Aorta (tissue), 5 donors: ENCODE results near the gene PRMT1. TPM values are rescaled to one million over a fixed set of nuclear protein-coding genes. Genes with fewer than 3 reads are reported as not detected.

Experiments
- ATAC-seq: fragments of 200-7000 bp; cut with Tn5 transposase; one replicate; pipeline ENCODE4 v1.9.1; 2022; ENCODE audit warnings: moderate library complexity; ENCODE audit not compliant: low FRiP score
- DNase-seq, 2 donors: peaks; one replicate each; pipeline ENCODE4 v3.0.0-alpha.2; 2020
- H3K27ac ChIP-seq, 2 donors: one replicate each; pipeline ENCODE4 v1.5.1; 2013; ENCODE audit warnings: low read length in 2 of 2, mild to moderate bottlenecking in 2 of 2, moderate library complexity in 2 of 2, control low read depth in 1 of 2, inconsistent platforms in 1 of 2, low read depth in 1 of 2
- H3K27me3 ChIP-seq, 2 donors: one replicate each; pipeline ENCODE4 v1.6.1; 2013; ENCODE audit warnings: control low read depth in 1 of 2, low read length in 1 of 2, mild to moderate bottlenecking in 1 of 2, moderate library complexity in 1 of 2; ENCODE audit not compliant: insufficient read depth in 2 of 2, control insufficient read depth in 1 of 2
- H3K36me3 ChIP-seq, 2 donors: one replicate each; pipeline ENCODE4 v1.6.1; 2013; ENCODE audit warnings: control low read depth in 1 of 2, low read length in 1 of 2, mild to moderate bottlenecking in 1 of 2; ENCODE audit not compliant: insufficient read depth in 2 of 2, control insufficient read depth in 1 of 2
- H3K4me1 ChIP-seq, 2 donors: one replicate each; pipeline ENCODE4 v1.6.1; 2013; ENCODE audit warnings: low read length in 2 of 2, control low read depth in 1 of 2, mild to moderate bottlenecking in 1 of 2, moderate library complexity in 1 of 2; ENCODE audit not compliant: insufficient read depth in 2 of 2, control insufficient read depth in 1 of 2
- H3K4me3 ChIP-seq, 2 donors: one replicate each; pipeline ENCODE4 v1.5.1; 2013; ENCODE audit warnings: low read length in 2 of 2, control low read depth in 1 of 2, mild to moderate bottlenecking in 1 of 2
- H3K9me3 ChIP-seq: one replicate; pipeline ENCODE4 v1.6.1; 2013; ENCODE audit warnings: mild to moderate bottlenecking, low read length; ENCODE audit not compliant: control insufficient read depth
- WGBS, 2 donors: extraction: QIAGEN DNeasy Blood & Tissue Kit; methylation state at CpG; one replicate each; pipeline ENCODE4 v1.1.7; 2013; 5-methylcytosine and 5-hydroxymethylcytosine counted together
- intact Hi-C, 2 donors: fragments of 100-400 bp; cut with DNase I; formaldehyde crosslinking; loops; one replicate each; pipeline versions ENCODE4 v1.14.2 to v1.15.0; 2022
- polyA plus RNA-seq, 2 donors: library from polyadenylated mRNA; stranded (reverse); fragments of 200-250 nt; gene quantifications; one replicate each; pipeline ENCODE4 v1.2.3, GENCODE V29; 2013
- total RNA-seq, 2 donors: library from RNA; stranded (reverse); fragmentation: NEBNext Ultra II Directional; extraction: Animal tissue kit (Norgen Biotek cat#: 25700); gene quantifications; one replicate each; pipeline ENCODE4 v1.2.1, GENCODE V29; 2021
- donor health status: healthy with polysubstance abuse.
- donor health status: Bipolar disorder and iron deficiency.
- donor health status: DM: no; HTN: no; CAD: no.
- donor health status: DM: no; HTN: no; CAD: no.
- donor health status: DM: yes; HTN: yes; CAD: no.

PRMT1 gene
- total and polyA plus RNA-seq, 4 donors, result 68.5 to 110 (median 82.4) TPM

DNA sequence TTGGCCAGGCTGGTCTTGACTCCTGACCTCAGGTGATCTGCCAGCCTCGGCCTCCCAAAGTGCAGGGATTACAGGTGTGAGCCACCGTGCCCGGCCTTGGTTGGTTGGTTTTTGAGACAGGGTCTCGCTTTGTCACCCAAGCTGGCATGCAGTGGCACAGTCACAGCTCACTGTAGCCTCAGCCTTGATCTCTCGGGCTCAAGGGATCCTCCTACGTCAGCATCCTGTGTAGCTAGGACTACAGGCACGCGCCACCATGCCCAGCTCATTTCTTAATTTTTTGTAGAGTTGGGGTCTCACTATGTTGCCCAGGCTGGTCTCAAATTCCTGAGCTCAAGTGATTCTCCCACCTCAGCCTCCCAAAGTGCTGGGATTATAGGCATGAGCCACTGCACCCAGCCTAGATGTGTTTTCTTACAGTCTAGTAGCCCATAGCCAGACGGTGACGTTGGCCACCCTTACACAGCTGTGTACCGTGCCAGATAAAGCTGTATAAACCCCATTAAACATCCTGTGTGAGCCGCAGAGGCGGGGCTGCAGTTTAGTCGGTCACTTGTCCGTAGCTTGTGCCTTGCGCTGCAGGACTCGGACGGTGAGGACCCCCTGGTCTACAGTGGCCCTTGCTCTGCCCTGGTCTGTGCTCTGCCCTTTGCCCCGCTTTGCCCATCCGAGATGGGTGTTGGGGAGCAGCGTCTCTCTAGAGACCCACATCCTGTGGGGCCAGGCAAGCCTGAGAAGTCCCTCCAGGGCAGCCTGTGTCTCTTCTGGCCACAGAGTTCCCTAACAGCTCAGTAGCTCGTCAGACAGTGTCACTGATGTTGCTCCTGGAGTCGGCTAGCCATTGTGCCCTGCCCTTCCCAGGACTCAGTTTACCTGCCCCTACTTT lies 21.3 kb upstream of the PRMT1 start:
- ATAC-seq (no peak), DNase-seq (no peak)
- Histone ChIP-seq H3K9me3 (no peaks in the 10 kb centered on the region), H3K36me3 (peaks cover 0 to 2% of the 10 kb centered on the region in 2 donors), H3K27me3 (no peaks in the 10 kb centered on the region), H3K4me3 (no peak overlapping the region), H3K4me1 (no peaks in the 10 kb centered on the region), H3K27ac (no peak overlapping the region)
- intact Hi-C loops, result no loop called here
- 75 to 76% methylated on average over 23 of the region's 23 CpGs for WGBS, 2 donors

DNA sequence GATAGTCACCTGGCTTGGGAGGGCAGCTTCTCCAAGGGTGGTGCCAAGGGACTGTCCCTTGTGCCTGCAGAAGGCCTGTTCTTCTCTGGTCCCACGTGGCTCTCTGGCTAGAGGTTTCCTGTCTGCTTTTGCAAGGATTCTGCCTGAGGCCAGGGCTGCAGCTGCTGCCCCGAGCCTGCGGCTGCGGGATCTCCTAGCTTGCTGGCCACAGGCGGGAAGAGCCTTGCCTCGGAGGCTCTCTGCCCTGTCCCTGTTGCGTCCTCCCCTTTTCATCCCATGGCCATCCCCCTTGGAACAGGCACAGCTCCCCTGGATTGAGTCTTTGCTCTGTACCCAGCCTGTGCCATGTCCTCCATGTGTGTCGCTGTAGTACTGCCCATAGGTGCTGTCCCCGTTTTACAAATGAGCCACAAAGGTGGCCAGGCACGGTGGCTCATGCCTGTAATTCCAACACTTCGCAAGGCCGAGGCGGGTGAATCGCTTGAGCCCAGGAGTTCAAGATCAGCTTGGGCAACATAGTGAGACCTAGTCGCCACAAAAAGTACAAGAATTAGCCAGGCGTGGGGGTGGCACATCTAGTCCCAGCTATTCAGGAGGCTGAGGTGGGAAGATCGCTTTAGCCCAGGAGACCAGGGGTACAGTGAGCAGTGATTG lies 20.5 kb upstream of the PRMT1 start:
- Histone ChIP-seq H3K36me3 (peaks cover 0 to 2% of the 10 kb centered on the region in 2 donors), H3K4me1 (no peaks in the 10 kb centered on the region), H3K27me3 (no peaks in the 10 kb centered on the region), H3K4me3 (no peak overlapping the region), H3K9me3 (no peaks in the 10 kb centered on the region), H3K27ac (no peak overlapping the region)
- WGBS, 2 donors, result 87 to 90% methylated on average over 17 of the region's 17 CpGs
- intact Hi-C loops, result no loop called here
- ATAC-seq (no peak), DNase-seq (no peak)

DNA sequence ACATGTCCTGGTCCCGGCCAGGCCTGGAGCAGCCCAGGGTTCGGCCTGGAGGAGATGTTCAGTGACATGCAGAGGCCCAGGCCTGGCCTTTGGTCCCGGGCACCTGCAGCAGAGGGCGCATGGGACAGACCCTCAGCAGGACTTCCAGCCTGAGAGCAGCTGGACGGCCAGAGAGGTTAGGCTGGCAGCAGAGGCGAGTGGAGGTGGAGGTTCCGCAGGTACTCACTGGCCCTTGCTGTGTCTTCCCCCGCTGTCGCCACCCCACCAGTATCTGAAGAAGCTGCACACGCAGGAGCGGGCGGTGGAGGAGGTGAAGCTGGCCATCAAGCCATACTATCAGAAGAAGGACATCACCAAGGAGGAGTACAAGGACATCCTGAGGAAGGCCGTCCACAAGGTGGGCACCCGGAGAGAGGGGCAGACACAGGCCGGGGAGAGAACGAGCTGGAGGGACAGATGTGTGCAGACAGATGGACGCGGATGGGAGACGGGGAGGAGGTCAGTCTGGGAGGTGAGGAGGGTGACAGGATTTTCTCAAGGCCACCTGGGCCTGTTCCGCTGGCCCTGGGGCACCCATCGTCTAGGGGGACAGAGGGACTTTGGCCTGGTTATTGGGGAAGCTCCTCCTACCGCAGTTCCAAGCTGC lies 19.5 kb upstream of the PRMT1 start:
- H3K4me1 ChIP-seq, result no peaks in the 10 kb centered on the region
- intact Hi-C loops, result no loop called here
- H3K27ac ChIP-seq, result no peak overlapping the region
- WGBS, 2 donors, result 86 to 88% methylated on average over 22 of the region's 22 CpGs
- H3K9me3 ChIP-seq, result no peaks in the 10 kb centered on the region
- peaks cover 0 to 2% of the 10 kb centered on the region in 2 donors for H3K36me3 ChIP-seq
- ATAC-seq, result no peak
- no peaks in the 10 kb centered on the region for H3K27me3 ChIP-seq
- no peak for DNase-seq
- no peak overlapping the region for H3K4me3 ChIP-seq

DNA sequence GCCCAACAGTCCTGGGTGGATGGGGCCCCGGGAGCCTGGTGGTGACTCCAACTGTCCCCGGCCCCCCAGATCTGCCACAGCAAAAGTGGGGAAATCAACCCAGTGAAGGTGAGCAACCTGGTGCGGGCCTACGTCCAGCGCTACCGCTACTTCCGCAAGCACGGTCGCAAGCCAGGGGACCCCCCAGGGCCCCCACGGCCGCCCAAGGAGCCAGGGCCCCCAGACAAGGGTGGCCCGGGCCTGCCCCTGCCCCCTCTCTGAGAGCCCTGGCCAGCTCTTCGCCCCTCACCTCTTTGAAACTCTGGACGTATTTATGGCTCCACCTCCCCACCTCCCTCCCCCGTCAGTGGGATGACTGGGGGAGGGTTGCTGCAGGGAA lies 18.9 kb upstream of the PRMT1 start:
- 75 to 79% methylated on average over 13 to 15 of the region's 15 CpGs for WGBS, 2 donors
- Histone ChIP-seq H3K36me3 (peaks cover 0 to 2% of the 10 kb centered on the region in 2 donors), H3K4me3 (no peak overlapping the region), H3K4me1 (no peaks in the 10 kb centered on the region), H3K27ac (no peak overlapping the region), H3K9me3 (no peaks in the 10 kb centered on the region), H3K27me3 (no peaks in the 10 kb centered on the region)
- DNase-seq (no peak), ATAC-seq (no peak)
- intact Hi-C loops, result no loop called here

DNA sequence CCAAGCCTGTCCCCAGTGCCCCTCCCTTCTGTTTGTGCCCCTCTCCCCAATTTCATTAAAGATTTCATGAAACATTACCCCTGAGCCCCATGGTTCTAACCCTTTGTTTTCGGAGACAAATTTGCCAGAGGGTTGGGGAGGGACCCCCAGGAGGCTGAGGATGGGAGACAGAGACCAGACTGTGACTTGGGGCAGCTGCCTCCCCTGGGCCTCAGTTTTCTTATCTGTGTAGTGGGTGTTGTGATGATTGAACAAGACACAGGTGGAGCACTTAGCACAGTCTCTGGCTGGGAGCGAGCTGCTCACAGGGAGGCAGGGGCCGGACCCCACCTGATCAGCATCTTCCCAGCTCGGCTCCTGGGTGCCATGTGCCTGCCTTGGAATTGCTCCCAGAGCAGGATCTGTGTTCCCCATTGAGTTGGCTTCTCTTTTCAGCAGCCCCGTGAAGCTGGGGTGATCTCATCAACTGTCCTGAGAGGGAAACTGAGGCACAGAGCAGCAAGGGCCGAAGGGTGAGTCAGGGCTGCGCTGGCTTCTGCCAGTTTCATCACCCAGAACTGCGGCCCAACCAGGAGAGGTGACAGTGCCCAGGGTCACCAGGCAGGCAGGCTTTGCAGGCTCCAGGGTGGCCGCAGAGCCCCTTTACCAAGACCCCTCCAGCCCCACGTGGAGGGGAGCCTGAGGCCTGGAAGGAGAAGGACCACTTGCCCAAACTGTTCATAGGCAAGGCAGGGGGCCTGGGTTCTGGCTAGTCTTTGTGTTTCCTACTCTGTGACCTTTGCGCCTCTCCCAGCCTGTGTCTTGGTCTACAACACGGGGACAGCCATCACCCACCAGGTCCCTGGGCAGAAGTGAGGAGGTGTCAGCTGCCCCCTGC lies 18.3 kb upstream of the PRMT1 start:
- intact Hi-C loops, result no loop called here
- WGBS, 2 donors, result 86 to 88% methylated on average over 12 of the region's 12 CpGs
- Histone ChIP-seq H3K9me3 (no peaks in the 10 kb centered on the region), H3K27ac (no peak overlapping the region), H3K4me1 (no peaks in the 10 kb centered on the region), H3K4me3 (no peak overlapping the region), H3K36me3 (peaks cover 0 to 2% of the 10 kb centered on the region in 2 donors), H3K27me3 (no peaks in the 10 kb centered on the region)
- DNase-seq (no peak), ATAC-seq (no peak)

DNA sequence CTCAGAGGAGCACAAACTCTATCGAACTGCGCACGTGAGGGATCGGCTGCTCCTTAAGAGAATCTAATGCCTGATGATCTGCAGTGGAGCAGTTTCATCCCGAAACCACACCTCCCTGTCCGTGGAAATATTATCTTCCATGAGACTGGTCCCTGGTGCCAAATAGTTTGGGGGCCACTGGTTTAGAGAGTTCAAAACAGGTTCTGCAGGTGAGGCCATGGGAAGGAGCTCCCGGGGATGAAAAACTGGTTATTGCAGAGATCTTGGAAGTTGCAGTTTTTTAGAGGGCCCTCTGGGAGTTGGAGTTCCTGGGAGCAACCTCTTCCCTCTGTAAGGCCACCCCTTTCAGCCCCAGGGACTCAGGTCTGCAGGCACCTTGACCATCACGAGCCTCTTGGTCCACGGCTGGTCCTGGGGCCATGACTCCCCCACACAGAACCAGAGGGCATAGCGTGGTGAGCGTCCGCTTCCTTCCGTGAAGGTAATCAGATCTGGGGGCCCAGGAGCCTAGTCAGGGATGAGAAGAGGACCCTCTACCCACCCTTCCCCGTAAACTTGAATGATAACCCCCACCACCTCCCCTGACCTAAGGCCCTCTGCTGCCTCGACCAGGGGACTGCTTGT lies 16.6 kb upstream of the PRMT1 start:
- Histone ChIP-seq H3K9me3 (no peaks in the 10 kb centered on the region), H3K4me1 (no peaks in the 10 kb centered on the region), H3K27me3 (no peaks in the 10 kb centered on the region), H3K27ac (no peak overlapping the region), H3K36me3 (peaks cover 0 to 2% of the 10 kb centered on the region in 2 donors), H3K4me3 (no peak overlapping the region)
- intact Hi-C loops, result no loop called here
- no peak for DNase-seq
- ATAC-seq, result no peak
- WGBS, 2 donors, result 82 to 83% methylated on average over 15 of the region's 15 CpGs

DNA sequence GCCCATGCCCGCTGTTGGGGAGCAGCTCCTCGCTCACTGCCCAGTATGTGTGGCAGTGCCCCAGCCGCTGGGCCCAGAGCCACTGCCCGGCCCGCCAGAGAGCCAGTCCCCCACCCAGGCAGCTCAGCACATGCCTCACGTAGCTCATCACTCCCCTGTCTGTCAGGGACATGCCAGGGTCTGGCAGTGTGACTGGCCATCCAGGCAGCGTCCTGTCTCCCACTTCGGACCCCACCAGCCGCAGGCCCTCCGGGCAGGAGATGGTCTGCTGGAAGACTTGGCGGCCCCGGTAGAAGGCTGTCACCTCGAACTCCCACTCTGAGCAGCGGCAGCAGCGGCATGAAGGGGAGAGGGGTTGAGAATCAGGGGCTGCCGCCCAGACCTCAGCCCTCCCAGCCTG lies 15.1 kb upstream of the PRMT1 start:
- Histone ChIP-seq H3K4me1 (no peaks in the 10 kb centered on the region), H3K27ac (no peak overlapping the region), H3K27me3 (no peaks in the 10 kb centered on the region), H3K4me3 (no peak overlapping the region), H3K36me3 (peaks cover 0 to 2% of the 10 kb centered on the region in 2 donors), H3K9me3 (no peaks in the 10 kb centered on the region)
- intact Hi-C loops, result no loop called here
- DNase-seq (no peak), ATAC-seq (no peak)
- 84 to 87% methylated on average over 16 of the region's 16 CpGs for WGBS, 2 donors

DNA sequence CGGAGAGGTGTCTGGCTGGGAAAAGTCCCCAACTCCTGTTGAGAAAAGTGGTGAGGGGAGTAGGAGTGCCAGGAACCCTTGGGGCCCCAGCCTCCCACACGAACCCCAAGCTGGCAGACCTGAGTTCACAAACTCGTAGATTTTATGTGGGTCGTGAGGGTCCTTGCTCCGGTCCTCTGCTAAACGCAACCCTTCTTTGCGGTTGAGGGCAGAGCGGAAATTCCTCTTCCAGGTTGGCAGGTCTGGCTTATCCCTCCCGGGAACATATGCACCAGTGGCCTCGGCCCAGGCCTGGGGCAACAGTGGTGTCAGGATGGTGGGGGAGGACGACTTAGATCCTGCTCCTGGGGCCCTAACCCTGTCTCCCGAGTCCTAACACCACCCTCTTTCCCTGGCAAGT lies 13.8 kb upstream of the PRMT1 start:
- no peaks in the 10 kb centered on the region for H3K9me3 ChIP-seq
- intact Hi-C loops, result no loop called here
- ATAC-seq (no peak), DNase-seq (no peak)
- 84 to 86% methylated on average over 12 of the region's 12 CpGs for WGBS, 2 donors
- H3K4me3 ChIP-seq, result no peak overlapping the region
- H3K27ac ChIP-seq, result no peak overlapping the region
- peaks cover 0 to 2% of the 10 kb centered on the region in 2 donors for H3K36me3 ChIP-seq
- H3K27me3 ChIP-seq, result no peaks in the 10 kb centered on the region
- H3K4me1 ChIP-seq, result no peaks in the 10 kb centered on the region
